ENCODE results near the gene SLC6A3.

The SLC6A3 gene

DNA sequence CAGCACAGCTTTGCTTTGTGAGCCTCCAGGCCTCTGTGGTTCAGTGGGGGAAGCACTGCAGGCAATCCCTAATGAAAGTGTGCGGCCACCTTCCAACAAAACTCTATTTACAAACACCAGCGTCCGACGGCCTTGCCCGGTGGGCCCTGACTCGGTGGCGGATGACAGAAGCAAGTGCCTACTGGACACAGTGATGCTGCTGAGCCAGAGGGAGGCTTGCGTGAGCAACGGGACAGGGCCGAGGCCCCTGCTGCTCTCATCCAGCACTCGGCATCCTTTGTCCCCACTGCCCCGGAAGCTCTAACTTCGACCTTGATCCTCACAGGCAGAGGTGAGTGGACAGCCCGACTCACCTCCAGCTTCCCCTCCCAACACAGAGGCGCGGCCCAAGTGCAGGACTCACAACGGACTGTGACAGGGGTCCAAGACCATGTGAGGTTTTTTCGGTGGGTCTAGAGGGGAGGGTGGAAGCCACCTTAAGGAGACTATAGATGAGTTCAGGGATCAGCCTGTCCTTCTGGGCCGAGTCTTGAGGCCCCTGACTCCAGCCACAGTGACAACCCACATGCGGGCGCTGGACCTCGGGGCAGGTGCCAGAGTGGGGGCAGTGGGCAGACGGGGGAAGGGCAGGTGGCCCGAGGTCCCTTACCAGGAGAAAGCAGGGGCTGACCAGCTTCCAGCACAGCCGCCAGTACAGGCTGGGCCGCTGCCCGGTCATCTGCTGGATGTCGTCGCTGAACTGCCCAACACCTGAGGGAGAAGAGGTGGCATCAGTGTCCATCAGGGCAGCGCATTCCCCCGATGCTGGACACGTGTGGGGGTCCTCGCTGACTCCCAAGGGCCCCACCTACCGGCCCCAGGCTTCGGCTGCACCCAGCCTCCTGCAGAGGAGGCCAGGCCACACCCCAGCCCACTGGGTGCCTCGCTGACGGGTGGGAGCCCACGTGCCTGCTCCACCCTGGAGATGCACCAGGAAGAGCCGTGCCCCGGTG, 39.4 kb downstream of the SLC6A3 start:
- DNase-seq (ENCODE audit: low spot score) = no peak

DNA sequence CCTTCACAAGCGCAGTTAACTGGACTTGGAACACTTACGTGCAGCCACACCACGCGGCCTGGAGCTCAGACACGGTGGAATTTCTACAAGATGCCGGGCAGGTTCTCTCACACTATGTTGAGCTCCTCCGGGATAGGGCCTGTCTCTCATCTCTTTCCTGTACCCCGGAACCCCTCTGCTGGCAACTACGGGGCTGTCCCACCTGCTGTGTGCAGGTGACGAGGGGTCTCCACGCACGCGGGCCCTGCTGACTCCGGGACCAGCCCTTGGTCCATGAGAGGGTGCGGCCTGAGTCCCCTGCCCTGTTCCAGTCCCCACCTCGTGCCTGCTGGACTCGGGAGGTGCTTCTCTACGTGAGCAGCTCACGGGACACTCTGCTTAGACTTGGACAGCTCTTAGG, 40.1 kb downstream of the SLC6A3 start:
- DNase-seq (ENCODE audit: low spot score) = no peak

- DNase-seq (ENCODE audit: low spot score) = no peak
Measured at GRCh38 chr5:1404062-1404461, 41.2 kb downstream of the SLC6A3 start.

DNA sequence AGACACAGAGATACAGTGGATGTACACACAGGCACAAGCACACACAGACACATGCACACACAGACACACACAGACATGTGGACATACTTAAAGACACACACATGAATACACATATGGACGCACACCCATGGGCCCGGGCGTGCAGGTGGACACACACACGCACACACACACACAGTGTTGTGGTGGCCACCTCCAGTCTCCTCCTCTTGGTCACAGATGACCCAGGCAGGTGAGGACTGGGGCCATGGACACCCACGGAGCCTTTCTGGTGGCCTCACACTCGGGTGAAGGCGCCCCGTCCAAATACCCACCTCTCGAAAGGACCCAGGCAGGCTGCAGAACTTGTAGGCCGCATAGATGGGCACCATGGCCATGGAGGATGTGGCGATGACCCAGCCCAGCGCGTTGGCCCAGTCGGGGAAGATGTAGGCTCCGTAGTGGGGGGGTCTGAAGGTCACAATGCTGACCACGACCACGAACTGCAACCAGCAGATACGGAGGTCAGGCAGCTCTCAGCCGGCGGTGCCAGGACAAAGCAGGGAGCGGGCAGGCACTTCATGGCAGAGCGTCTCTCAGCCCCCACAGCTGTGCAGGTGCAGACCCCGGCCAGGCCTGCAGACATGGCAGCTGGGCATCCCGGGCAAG, 42.5 kb downstream of the SLC6A3 start:
- no peak for DNase-seq (ENCODE audit: low spot score)

DNA sequence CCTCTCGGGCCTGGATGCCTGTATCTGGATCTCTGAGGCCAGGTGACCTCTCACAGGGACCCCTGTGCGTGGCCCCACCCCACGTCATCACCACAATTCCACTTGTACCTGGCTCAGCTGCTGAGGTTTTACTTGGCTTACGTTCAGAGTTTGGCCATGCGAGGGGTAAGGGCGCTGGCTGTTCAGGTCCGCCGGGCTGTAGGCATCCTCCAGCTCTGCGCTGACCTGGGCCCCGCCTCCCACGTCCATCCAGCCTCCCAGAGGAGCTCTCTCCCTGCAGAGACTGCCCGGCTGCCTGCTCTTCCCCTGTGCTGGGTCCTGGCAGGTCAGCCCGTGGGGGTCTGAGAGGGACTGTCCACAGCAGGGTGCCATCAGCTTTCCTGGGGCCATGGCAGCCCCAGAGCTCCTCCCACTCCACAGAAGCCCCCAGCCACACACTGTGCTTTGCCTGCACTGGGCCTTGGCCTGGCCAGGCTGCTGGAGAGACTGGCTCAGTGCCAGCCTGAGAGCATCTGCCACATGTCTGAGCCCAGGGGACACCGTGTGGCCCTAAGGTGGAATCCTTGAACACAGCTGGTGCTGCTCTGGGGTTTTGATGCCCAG, 43.6 kb downstream of the SLC6A3 start:
- DNase-seq (ENCODE audit: low spot score) = no peak

DNA sequence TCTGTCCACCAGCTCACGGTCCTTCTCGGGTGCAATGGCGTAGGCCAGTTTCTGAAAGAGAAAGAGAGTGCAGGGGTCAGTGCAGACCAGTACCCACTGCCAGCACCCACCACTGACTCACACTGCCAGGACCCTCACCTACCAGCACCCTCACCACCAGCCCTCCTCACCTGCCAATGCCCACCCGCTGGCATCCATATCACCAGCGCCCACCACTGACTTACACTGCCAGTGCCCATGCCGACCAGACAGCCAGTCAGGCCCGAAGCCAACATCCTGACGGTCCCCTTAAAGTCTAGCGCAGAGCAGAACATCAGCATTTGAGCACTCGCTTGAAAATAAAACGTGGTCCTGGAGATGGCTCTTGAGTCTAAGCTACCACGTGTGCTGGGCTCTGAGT, 44.3 kb downstream of the SLC6A3 start:
- DNase-seq (ENCODE audit: low spot score) = no peak

GRCh38 chr5:1400211-1400855, 44.9 kb downstream of the SLC6A3 start:
- no peak for DNase-seq (ENCODE audit: low spot score)

- DNase-seq (ENCODE audit: low spot score) = no peak
Measured at GRCh38 chr5:1399737-1400136, 45.5 kb downstream of the SLC6A3 start.

DNA sequence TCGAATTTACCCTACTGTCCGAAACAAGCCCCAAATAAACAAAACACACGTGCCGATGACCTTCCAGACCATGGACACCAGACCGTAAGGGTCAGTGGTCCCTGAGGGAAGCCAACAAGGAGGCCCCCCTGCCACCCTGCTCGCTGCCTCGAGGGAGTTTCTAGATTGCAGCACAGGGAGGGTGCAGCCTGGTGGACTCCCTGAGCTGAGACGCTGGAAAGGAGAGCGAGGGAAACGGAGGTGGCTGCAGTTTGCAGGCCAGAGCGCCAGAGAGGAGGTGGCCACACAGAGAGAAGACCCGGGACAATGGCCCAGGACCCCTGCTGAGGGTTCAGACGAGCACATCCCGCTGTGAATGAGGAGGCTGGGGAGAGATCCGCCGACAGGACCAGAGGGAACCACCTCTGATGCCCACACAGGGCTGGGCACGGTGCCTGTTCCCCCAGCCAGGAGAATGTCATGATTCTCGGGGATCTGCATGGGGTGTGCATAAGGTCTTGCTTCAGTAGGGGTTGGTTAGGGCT, 48.9 kb downstream of the SLC6A3 start:
- DNase-seq (ENCODE audit: low spot score) = no peak

- DNase-seq (ENCODE audit: low spot score) = no peak
Measured at GRCh38 chr5:1394881-1395860, 50.1 kb downstream of the SLC6A3 start.

DNA sequence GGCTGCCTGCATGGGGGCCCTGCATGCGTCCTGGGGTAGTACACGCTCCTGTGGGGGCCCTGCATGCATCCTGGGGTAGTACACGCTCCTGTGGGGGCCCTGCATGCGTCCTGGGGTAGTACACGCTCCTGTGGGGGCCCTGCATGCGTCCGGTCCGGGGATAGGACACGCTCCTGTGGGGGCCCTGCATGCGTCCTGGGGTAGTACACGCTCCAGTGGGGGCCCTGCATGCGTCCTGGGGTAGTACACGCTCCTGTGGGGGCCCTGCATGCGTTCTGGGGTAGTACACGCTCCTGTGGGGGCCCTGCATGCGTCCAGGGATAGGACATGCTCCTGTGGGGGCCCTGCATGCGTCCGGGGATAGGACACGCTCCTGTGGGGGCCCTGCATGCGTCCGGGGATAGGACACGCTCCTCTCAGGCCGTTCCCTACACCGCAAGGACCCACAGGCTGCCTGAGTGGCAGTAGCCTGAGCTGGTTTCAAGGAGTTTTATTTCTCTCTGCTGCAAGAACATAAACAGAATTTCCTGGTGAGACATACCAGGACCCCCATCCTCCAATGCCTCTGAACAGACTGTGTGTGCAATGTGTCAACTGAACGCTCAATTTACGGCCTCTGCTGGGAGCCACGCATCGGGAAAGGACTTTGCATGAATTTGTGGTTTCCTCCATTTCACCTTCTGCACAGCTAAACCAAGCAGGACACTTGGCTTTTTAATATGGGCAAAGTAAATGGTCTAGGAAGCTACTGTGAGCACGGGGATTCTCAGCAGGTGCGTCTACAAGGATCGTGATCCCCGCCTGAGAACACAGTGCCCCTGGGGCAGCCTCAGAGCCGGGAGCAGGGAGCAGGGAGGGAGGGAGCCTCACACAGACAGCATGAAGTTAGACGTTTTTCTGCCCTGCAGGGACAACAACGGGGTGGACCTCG, 51.4 kb downstream of the SLC6A3 start:
- DNase-seq (ENCODE audit: low spot score) = no peak

DNA sequence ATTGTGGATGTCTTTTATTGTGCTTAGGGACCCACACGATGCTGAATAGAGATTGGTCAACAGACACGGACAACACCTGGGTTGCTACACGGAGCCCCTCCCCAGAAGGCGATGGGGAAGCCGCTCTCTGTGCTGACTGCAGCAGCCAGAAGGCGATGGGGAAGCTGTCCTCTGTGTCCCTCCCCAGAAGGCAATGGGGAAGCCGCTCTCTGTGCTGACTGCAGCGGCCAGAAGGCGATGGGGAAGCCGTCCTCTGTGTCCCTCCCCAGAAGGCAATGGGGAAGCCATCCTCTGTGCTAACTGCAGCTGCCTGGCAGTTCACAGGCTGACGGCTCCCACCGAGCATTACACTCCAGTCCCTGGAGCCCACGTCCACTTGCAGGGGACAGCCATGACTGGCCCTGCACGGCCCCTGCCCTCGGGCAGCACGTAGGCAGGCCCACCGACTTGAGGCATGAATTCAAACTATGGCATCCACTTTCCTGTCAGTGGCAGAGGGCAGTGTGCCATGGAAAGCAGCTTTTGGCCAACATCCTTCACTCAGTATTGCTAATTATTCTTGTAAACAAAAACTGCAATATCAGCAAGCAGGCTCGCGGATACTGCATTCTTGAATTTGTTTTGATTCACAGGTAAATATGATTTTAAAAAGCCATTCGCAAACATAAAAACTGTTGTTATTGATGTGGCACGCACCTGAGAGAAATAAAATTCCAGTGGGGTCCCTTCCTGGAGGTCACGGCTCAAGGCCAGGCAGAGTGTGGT, 52.3 kb downstream of the SLC6A3 start:
- no peak for DNase-seq (ENCODE audit: low spot score)

DNA sequence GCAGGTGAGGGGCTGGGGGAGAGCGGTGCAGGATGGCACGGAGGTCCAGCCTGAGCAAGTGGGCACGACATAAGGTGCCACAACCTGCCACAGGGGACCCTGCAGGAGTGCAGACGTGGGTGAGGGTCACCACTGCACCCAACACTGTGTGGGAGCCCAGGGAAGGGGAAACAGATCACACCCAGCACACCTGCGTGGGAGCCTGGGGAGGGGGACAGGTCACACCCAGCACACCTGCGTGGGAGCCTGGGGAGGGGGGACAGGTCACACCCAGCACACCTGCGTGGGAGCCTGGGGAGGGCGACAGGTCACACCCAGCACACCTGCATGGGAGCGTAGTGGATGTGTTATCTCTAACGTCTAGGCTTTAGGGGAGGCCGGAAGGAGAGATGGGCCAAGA, 53.0 kb downstream of the SLC6A3 start:
- no peak for DNase-seq (ENCODE audit: low spot score)

DNA sequence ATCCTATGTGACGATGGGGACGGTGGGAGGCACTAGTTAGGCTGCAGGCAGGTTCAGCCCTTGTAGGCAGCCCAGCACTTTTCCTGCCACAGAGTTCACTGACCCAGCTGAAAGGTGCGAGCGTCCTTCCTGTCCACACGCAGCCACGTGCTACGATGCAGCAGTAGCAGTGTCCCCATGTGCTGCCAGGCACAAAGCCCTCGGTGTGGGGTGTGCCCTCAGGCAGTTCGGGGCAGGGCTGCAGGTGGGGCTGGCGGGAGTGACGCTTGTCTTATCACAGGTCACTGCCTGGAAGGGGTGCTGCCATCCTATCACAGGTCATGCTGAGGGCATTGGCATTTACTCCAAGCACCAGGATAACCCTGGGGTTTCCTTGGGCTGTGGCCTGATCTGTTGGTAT, 53.5 kb downstream of the SLC6A3 start:
- no peak for DNase-seq (ENCODE audit: low spot score)

GRCh38 chr5:1390861-1391600, 54.2 kb downstream of the SLC6A3 start:
- no peak for DNase-seq (ENCODE audit: low spot score)

GRCh38 chr5:1390333-1390732, 54.9 kb downstream of the SLC6A3 start:
- DNase-seq (ENCODE audit: low spot score) = no peak

GRCh38 chr5:1388383-1388967, 56.8 kb downstream of the SLC6A3 start:
- no peak for DNase-seq (ENCODE audit: low spot score)

- DNase-seq (ENCODE audit: low spot score) = no peak
Measured at GRCh38 chr5:1387876-1388275, 57.4 kb downstream of the SLC6A3 start.
